Adrenal gland (tissue), 12 donors: Measurements from ENCODE around the gene LAD1. TPM values are rescaled to one million over a fixed set of nuclear protein-coding genes. Genes with fewer than 3 reads are reported as not detected.

Experiments
- DNase-seq, 7 donors: peaks; one replicate each; pipeline ENCODE4 v3.0.0-alpha.2; 2019 to 2020
- H3K27ac ChIP-seq, 5 donors: fragments of 200-600 bp; sonication (generic) in 4 of 5; 1 replicate in 3 of 5; 2 replicates in 2 of 5; pipeline versions ENCODE4 v1.5.1 to v1.8.0; 2016 to 2020; ENCODE audit warnings: mild to moderate bottlenecking in 1 of 5
- H3K27me3 ChIP-seq: fragments of 200-600 bp; 2 replicates; pipeline ENCODE4 v1.8.0; 2021
- H3K36me3 ChIP-seq, 2 donors: fragments of 200-600 bp; replicated peaks in 1 of 2; 1 replicate in 1 of 2; 2 replicates in 1 of 2; pipeline versions ENCODE4 v1.5.1 to v1.8.0; 2018 to 2022
- H3K4me1 ChIP-seq, 2 donors: fragments of 200-600 bp; replicated peaks in 1 of 2; 1 replicate in 1 of 2; 2 replicates in 1 of 2; pipeline versions ENCODE4 v1.5.1 to v1.8.0; 2018 to 2021
- H3K4me3 ChIP-seq, 4 donors: fragments of 200-600 bp; sonication (generic) in 3 of 4; one replicate each; pipeline ENCODE4 v1.5.1; 2016 to 2018
- H3K9me3 ChIP-seq, 3 donors: fragments of 200-600 bp; sonication (generic) in 1 of 3; replicated peaks in 1 of 3; 1 replicate in 2 of 3; 2 replicates in 1 of 3; pipeline versions ENCODE4 v1.5.1 to v1.8.0; 2016 to 2021
- CTCF ChIP-seq, 6 experiments: fragments of 450-650 bp in 4 of 6; fragments of 200-600 bp in 2 of 6; sonication (generic) in 1 of 6; IDR thresholded peaks; 1 replicate in 5 of 6; 2 replicates in 1 of 6; pipeline versions ENCODE4 v1.5.1 to v1.8.0; 2016 to 2021; ENCODE audit warnings: antibody characterized with exemption in 6 of 6, mild to moderate bottlenecking in 2 of 6, moderate library complexity in 1 of 6
- POLR2A ChIP-seq, 2 donors: fragments of 450-650 bp; IDR thresholded peaks; one replicate each; pipeline ENCODE4 v1.6.1; 2017; ENCODE audit warnings: antibody characterized with exemption in 2 of 2, mild to moderate bottlenecking in 2 of 2, moderate library complexity in 1 of 2
- WGBS, 4 donors: extraction: QIAGEN DNeasy Blood & Tissue Kit in 2 of 4; methylation state at CpG; one replicate each; pipeline versions ENCODE4 v1.1.5 to v1.1.7; 2013 to 2017; 5-methylcytosine and 5-hydroxymethylcytosine counted together
- intact Hi-C, 2 donors: fragments of 100-400 bp; cut with DNase I; formaldehyde crosslinking; loops; one replicate each; pipeline versions ENCODE4 v1.14.1 to v1.15.0; 2022 to 2023
- polyA plus RNA-seq, 3 donors: library from polyadenylated mRNA; stranded (reverse); fragments of 200-250 nt in 2 of 3; fragments of 350-450 nt in 1 of 3; fragmentation: Illumina TruSeq in 1 of 3; extraction: RNeasy Lipid Tissue Mini Kit (QIAGEN cat#74804) in 1 of 3; gene quantifications; one replicate each; pipeline ENCODE4 v1.2.3, GENCODE V29; 2013 to 2014
- total RNA-seq, 9 donors: library from RNA; depleted of rRNA in 4 of 9; stranded (reverse); fragments of >200 nt in 4 of 9; fragments of 120-200 nt in 1 of 9; fragmentation: NEBNext Ultra II Directional in 1 of 9; extraction: Animal tissue kit (Norgen Biotek cat#: 25700) in 1 of 9; gene quantifications; one replicate each; pipeline versions ENCODE4 v1.1.0 to v1.2.4, GENCODE V29; 2013 to 2023
- donor health status: healthy with polysubstance abuse.
- donor health status: Bipolar disorder and iron deficiency.
- donor health status: DM: yes; HTN: yes; CAD: no.
- donor health status: DM: no; HTN: no; CAD: no.
- donor health status: DM: no; HTN: no; CAD: no.
- donor health status: DM: yes; HTN: yes; CAD: no.

LAD1 gene
- total and polyA plus RNA-seq, 12 donors: 0.08 to 0.61 (median 0.17) TPM; not detected in 7

DNA sequence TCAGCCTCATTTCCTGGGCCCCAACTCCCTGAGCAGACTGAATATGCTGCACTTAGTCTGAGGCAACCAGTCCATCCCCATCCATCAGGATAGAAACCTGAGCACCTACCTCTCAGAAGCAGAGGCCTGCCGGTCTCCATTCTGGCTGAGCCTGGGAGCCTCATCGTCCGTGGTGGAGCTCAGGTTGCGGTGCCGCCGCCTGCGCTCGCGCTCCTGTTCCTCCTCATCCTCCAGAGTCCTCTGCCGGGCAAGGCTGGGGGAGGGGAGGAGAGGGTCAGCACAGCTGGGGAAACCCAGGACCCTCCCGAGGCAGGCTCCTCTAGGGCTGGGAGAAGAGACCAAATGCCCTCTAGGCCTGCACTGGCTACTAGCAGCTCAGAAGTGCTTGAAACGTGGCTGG, 10.1 kb downstream of the LAD1 start:
- H3K27me3 ChIP-seq: no peaks in the 10 kb centered on the region
- 81 to 91% (median 83%) methylated on average over 10 to 12 of the region's 12 CpGs; no CpG with 5 or more reads in 1 of the 4 donors for WGBS, 4 donors
- H3K9me3 ChIP-seq: no peaks in the 10 kb centered on the region
- H3K36me3 ChIP-seq: no peaks in the 10 kb centered on the region
- no peak overlapping the region for H3K27ac ChIP-seq
- DNase-seq: no peak
- no peak for TF ChIP-seq POLR2A (IDR thresholded peaks at IDR 0.05)
- no peaks in the 10 kb centered on the region for H3K4me1 ChIP-seq
- H3K4me3 ChIP-seq: no peak overlapping the region
- intact Hi-C loops: no loop called here

DNA sequence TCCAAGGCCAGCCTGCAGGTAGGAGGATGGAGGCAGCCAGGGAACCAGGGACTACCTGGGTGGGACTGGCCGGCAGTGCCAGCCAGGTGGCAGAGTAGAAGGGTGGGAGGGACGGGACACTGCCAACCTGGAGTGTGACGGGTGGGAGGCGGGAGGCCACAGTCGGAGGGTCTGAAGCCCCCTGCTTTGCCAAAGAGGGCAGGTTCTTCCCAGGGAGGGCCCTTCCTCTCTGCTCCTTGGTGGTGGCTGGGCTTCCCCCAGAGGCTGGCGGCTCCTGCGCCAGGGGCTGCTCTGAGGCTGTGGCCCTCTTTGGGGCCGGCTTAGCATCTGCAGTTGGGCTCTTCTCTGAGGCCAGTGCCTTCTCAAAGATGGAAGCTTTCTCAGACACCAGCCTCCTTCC, 12.9 kb downstream of the LAD1 start:
- intact Hi-C loops: no loop called here

DNA sequence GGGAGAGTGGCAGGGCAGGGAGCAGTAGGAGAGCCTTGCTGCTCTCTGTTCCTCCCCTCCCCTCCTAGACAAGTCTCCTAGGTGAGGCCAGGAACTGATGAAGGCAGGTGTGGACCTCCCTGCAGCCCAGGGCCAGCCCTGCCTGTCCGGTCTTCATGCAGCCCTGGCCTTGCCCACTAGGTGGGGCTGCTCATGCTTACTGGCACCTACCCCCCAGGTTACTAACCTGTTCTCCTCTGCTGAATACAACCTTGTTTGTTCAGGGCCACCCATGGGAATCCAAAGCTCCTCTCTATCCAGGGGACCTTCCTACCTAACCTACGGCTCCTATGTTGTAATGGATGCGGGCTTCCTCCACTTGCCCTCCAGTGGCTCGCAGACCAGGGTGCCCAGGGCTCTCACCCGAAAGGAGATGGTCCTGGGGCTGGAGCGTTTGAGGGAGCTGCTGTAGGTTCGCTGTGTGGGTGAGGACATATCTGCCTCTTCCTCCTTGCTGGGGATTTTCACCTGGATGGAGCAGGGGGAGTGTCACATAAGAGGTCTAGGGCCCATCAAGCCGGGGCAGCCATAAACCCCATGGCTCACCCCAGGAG, 13.7 kb downstream of the LAD1 start:
- no peak overlapping the region for H3K4me3 ChIP-seq
- WGBS, 4 donors: 11 to 78% (median 68%) methylated on average over 1 to 8 of the region's 8 CpGs

More for the DNA sequence above, 12.9 kb downstream of the LAD1 start:
- DNase-seq: no peak
- 72 to 84% (median 81%) methylated on average over 4 to 8 of the region's 8 CpGs for WGBS, 4 donors
- TF ChIP-seq CTCF (IDR thresholded peaks at IDR 0.05) (no peak), POLR2A (IDR thresholded peaks at IDR 0.05) (no peak)
- no peaks in the 10 kb centered on the region for H3K36me3 ChIP-seq
- H3K27me3 ChIP-seq: no peaks in the 10 kb centered on the region
- H3K4me3 ChIP-seq: no peak overlapping the region
- no peak overlapping the region for H3K27ac ChIP-seq
- H3K9me3 ChIP-seq: no peaks in the 10 kb centered on the region
- no peaks in the 10 kb centered on the region for H3K4me1 ChIP-seq

GRCh38 chr1:201384406-201384782, 14.7 kb downstream of the LAD1 start:
- WGBS, 4 donors: 53 to 68% (median 64%) methylated on average over 3 to 4 of the region's 4 CpGs
- Histone ChIP-seq H3K4me3 (no peak overlapping the region), H3K27ac (no peak overlapping the region)

More for the DNA sequence above, 13.7 kb downstream of the LAD1 start:
- Histone ChIP-seq H3K27me3 (no peaks in the 10 kb centered on the region), H3K4me1 (no peaks in the 10 kb centered on the region), H3K36me3 (no peaks in the 10 kb centered on the region), H3K27ac (no peak overlapping the region), H3K9me3 (no peaks in the 10 kb centered on the region)
- intact Hi-C loops: no loop called here
- peak in 6 of 7 donors; percentile 50 to 72 (median 58) for DNase-seq
- TF ChIP-seq CTCF (IDR thresholded peaks at IDR 0.05) (peak; percentile 34 to 63 (median 53)), POLR2A (IDR thresholded peaks at IDR 0.05) (no peak)

More at GRCh38 chr1:201384406-201384782, 14.7 kb downstream of the LAD1 start:
- no peaks in the 10 kb centered on the region for H3K9me3 ChIP-seq
- intact Hi-C loops: no loop called here
- no peaks in the 10 kb centered on the region for H3K36me3 ChIP-seq
- DNase-seq: no peak
- H3K4me1 ChIP-seq: no peaks in the 10 kb centered on the region
- TF ChIP-seq POLR2A (IDR thresholded peaks at IDR 0.05) (no peak), CTCF (IDR thresholded peaks at IDR 0.05) (no peak)
- H3K27me3 ChIP-seq: no peaks in the 10 kb centered on the region
